Activated T-cell treated with anti-CD3 and anti-CD28 coated beads, Interleukin-2, amount 50 U/mL, for 1 hour (primary cell): ENCODE measurements around the gene TIMP4.
A peak's percentile ranks its signal among the peaks of the same experiment; 100 is the strongest.

Experiments used
- DNase-seq: peaks from one replicate; pipeline ENCODE4 v3.0.0-alpha.2; 2020

Gene TIMP4

DNA sequence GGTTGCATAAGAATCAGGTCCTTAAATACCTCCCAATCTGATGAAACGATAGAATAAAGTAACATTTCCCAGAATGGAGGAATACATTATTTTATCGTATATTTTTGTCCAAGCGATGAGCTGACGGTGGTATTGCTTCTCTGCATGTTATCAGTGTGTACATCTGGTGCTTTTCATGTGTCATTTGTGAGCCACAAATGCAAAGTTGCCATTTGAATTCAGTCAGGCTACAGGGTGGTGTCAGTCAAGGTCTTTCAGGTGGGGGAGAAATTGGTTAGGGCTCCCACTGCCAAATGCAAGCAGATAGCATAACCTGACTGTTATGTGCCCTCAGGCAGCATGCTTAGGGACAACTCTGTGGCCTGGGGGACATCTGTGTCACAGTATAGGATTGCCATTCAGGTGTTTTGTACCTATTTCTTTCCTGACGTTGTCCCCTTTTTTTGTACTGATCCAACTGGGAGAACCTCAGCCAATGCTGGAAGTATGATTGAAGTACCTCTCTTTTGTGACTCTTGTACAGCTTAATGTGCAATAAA lies 26.5 kb upstream of the TIMP4 start:
- DNase-seq = no peak

DNA sequence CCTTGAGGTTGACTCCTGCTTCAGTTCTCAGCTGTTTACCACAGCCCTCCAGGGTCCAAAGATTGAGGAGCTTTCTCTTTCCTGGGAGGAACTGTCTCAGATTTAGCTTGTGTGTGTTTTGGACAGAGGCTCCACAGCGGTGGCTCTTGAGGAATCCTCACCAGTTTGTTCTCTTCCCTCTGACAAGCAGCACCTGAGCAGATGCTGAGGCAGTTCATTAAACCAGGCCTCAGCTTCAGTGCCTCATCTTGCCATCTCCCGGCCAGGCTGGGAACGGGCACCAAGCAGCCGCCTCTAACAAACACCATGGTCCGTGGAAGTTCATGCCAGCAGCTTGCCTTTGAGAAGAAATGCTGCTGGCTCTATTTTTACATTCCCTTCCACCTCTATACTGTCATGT lies 25.8 kb upstream of the TIMP4 start:
- DNase-seq = no peak

DNA sequence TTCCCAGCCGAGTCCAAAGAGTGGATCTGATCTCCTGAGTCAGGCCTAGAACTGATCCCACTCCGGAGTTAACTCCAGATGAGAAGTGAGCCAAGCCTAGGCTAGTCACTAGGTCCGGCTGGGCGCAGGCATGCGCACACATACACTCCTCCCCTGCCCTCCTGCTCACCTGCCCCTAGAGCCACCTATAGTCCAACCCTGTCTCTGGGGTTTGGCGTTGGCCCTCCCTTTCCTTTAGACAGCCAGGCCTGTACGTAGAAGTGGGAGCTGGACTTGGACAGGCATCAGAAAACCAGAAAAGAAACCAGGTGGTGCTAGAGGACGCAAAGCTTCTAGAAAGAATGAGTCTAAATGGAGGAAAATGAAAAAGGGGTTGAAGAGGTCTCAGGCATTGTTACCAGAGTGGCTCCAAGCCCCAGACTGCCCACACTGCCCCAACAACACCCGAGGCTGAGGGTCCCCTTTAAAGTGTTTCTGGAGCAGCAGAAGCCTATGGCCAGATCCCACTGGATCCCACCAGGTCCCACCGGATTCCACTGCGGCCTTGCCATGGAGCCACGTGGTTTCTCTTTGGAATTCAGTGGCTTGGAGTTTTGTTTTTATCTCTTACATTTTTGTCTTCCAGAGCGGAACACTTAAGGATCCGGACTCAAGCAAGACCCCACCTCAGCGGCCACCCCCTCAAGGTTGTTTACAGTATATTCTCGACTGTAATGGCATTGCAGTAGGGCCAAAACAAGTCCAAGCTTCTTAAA lies 24.2 kb upstream of the TIMP4 start:
- DNase-seq = no peak

GRCh38 chr3:12181806-12182205 lies 23.1 kb upstream of the TIMP4 start:
- no peak for DNase-seq

DNA sequence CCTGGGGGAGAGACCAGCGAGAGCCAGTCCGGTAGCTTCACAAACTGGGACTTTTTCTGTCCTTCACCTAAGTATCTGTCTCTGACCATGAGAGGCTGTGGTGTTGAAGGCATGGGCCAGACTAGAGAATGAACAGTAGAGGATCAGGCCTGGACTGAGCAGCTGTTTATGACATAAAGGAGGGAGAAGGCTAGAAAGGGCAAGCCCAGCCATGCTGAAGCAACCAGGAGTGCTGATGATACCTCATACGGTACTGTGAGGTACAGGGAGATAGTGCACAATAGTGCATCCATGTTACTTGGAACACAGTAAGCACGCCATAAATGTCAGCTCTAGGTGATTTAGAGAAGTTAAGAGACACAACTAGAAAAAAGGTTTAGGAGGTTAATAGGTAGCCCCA lies 22.6 kb upstream of the TIMP4 start:
- no peak for DNase-seq

DNA sequence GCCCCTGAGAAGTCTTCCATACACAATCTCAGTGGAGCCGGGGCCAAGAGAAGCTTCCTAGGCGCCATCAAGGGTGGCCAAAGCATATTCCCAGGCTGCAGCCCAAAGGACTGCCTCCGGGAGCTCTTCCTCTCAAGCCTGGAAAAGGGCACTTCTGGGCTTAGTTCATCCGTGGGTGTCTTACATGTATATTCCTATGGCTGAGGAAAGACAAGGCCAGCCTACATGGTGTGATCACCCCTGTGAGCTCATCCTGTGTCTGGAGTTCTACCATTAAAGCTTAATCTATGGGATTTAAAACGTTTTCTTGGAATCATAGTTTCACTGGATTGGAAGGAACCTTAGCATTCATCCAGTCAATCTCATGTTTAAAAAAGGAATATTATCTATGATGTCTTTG lies 21.9 kb upstream of the TIMP4 start:
- no peak for DNase-seq

- no peak for DNase-seq
These were observed 21.5 kb upstream of the TIMP4 start for GRCh38 chr3:12180218-12180617.

DNA sequence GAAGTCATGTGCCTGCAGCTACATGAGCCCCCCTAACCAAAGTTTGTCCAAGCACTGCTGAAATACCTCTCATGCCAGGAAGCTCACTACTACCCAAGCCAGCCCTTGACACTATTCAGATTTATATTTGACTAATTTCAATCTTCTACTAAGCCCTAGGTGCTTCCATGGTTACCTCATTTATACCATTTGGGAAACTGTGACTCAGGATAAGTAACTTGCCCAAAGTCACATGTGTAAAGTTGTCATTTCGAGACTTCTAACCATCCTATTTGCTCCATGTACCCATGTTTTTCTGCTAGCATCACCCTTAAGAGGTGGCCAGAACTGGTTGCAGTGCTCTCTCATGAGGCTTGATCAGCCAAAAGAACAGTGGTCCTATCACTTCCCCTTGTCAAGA lies 20.7 kb upstream of the TIMP4 start:
- DNase-seq = no peak

- DNase-seq = no peak
These were observed 19.5 kb upstream of the TIMP4 start for GRCh38 chr3:12178091-12178820.

GRCh38 chr3:12177126-12177525 lies 18.4 kb upstream of the TIMP4 start:
- no peak for DNase-seq

DNA sequence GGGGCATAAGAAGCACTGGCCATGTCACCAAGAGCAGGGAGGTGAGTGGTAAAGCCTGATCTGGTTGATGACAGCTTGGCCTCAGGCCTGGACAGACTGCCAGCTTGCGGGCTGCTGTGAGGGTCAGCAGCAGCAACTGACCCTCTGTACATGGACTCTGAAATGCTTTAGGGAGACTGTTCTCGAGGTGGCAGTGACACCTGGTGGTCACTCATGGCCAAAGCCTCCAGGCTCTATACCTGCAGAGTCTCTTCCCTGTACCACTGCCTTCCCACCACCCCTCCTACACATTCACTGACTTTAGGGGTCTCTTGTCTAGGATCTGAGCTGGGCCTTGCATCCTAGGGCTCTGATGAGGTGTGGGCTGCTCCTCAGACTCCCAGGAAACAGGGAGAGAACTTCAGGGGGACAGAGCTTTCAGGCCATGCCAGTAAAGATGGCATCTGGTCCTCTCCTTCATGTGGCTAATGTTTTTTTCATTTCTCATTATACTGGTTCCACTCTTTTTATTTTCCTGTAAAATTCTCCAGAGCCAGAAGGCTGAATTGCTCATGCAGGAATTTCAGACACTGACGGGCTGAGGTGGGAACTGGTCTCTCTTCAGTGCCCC lies 17.2 kb upstream of the TIMP4 start:
- peak; percentile 20 for DNase-seq

DNA sequence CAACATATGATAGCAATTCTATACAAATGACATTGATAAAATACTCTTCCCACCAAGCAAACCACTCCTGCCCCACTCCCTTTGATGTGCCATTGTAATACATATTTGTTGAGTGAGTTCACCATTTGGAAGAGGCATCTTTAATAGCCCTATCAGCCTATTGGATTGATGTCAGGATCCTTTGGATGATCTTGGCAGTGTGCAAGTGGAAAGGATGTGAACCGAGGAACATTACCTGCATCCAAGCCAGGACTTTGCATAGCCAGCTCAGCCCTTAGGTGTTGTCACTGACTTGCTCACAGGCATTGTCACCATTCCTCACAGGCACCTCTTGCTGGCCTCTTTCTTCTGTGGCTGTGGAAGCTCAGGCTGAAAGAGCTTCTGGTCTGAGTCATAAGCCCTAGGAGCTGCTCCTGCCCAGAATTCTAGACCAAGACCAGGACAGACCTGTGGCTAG lies 16.5 kb upstream of the TIMP4 start:
- no peak for DNase-seq

- no peak for DNase-seq
These were observed 11.5 kb upstream of the TIMP4 start for GRCh38 chr3:12170207-12170606.

DNA sequence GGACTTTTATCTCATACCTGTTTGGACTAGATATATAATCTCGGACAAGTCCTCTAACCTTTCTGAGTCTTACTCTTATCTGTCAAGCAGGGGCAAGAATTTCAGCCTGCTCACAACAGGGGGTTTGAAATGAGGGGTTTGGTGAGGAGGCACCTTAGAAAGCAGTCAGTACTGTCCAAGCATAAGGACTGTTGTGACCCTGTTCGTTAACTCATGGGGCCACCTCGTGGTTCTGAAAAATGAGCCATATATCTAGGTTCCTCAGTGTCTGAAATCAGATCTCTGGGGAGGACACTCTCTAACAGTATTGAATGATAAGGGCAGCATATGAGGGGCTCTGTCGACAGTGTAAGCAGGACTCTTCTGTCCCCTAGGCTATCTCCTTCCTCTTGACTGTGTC lies 7.2 kb upstream of the TIMP4 start:
- no peak for DNase-seq

DNA sequence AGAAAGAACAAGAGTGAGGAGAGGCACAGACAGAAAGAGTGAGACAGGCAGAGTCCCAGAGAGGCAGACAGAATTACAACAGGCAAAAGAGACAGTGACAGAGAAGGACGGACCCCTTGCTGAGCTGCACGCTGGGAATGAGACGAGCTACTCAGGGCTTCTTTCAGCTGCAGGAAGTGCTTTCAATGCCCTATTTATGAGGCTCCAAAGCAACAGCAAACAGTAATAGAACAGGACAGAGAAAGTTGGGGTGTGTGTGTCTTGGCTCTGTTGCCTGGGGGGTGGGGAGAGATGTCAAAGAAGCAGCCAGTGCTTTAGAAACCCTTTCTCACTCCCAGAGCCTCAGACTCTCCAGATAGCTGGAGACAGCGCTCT lies 502 bp upstream of the TIMP4 start:
- no peak for DNase-seq

DNA sequence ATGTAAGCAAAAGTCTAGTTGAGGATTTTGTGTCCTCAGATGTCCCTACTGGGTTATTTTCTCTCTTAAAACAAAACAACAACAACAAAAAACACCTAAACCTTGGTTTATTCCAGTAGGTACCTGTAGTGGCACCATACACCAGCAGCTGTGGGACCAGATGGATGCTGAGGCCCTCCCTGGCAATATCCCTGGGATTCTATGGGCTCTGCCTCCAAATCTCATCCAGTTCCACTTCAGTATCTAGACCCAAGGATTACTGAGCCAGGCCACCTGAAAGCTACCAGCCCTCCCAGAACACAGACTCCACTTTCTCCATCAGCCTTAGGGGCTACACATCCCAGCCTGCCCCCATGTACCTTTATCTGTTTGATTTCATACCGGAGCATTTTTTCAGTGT lies 1.7 kb downstream of the TIMP4 start:
- DNase-seq = no peak

DNA sequence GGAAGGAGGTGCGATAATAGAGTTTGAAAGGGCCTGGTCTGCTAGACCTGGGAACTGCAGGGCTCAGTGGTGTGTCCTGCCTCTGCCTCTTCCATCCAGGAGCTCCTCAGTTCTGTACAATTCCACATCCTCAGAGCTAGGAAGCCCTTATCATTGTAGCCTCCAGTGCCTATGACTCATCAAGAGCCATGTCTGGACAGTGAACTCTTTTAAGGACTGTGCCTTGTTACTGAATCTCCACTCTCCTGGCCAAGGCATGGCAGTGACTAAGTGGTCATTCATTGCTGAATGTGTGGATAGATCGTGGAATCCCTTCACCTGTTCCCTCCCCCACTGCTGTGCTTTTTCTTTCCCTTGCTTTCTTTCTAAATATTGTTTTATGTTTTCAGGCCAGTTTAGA lies 2.9 kb downstream of the TIMP4 start:
- DNase-seq = no peak

DNA sequence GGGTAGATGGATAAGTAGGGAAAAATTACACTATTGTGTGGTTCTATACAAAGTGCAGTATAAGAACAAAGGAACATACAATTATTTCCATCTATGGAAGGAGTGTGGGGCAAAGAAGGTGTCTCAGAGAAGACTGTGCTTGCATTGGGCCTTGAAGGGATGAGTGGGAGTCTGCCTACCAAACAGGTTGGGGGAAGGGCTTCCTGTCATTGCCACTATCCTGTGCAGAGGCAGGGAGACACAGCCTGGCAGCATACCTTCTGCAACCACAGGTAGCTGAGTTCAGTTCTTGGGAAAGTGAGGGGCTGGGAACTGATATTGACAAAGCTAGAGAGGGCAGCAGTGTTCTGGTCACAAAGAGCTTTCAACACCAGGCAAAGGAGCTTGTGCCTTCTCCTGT lies 3.4 kb downstream of the TIMP4 start:
- DNase-seq = no peak

DNA sequence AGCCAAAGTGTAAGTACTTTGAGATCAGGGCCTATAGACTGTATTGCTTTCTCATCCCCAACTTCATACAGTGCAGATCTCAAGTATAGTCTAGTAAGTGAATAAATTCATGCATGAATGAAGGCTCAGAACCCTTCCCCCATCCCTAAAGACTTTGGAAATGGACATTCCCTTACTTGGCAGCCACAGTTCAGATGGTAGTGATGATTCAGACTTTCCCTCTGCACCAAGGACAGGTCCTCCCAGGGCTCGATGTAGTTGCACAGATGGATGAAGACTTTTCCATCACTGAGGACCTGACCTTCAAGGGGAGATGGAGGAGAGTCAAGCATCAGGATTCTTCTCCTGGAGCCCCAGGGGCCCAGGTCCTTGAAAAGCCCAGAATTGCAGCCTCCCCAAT lies 4.6 kb downstream of the TIMP4 start:
- DNase-seq = no peak

GRCh38 chr3:12150112-12150511 lies 8.6 kb downstream of the TIMP4 start:
- DNase-seq = no peak

GRCh38 chr3:12149029-12149428 lies 9.7 kb downstream of the TIMP4 start:
- DNase-seq = no peak

- DNase-seq = no peak
These were observed 10.3 kb downstream of the TIMP4 start for GRCh38 chr3:12148183-12148940.
